Kidney epithelial cell (primary cell): ENCODE data around the gene PRSS36. TPM values are rescaled to one million over a fixed set of nuclear protein-coding genes. Genes with fewer than 3 reads are reported as not detected.

Source experiments
- DNase-seq: peaks from one replicate; pipeline ENCODE4 v3.0.0-alpha.2; 2010; ENCODE audit warnings: low read depth
- H3K27me3 ChIP-seq: 2 replicates; pipeline ENCODE4 v1.6.0; 2011; ENCODE audit warnings: low read length; ENCODE audit not compliant: control insufficient read depth, insufficient read depth
- H3K36me3 ChIP-seq: 2 replicates; pipeline ENCODE4 v1.5.1; 2011; ENCODE audit warnings: low read length; ENCODE audit not compliant: control insufficient read depth, insufficient read depth
- H3K4me3 ChIP-seq: 2 replicates; pipeline ENCODE4 v1.5.1; 2011; ENCODE audit warnings: low read depth, mild to moderate bottlenecking, control low read depth, low read length
- total RNA-seq: library from RNA; depleted of rRNA; stranded (reverse); fragments of >200 nt; gene quantifications from 2 replicates; pipeline ENCODE4 v1.2.3, GENCODE V29; 2015
- TF ChIP-seq, protein P1 (sequence below): IDR thresholded peaks from 2 replicates; pipeline ENCODE4 v1.5.1; 2011; ENCODE audit warnings: mild to moderate bottlenecking, moderate library complexity, low read length, control low read depth, inconsistent platforms; ENCODE audit not compliant: insufficient read depth, poor library complexity, severe bottlenecking

PRSS36 gene
- total RNA-seq, 1 donor from 2014 or later, result 1.5 TPM

DNA sequence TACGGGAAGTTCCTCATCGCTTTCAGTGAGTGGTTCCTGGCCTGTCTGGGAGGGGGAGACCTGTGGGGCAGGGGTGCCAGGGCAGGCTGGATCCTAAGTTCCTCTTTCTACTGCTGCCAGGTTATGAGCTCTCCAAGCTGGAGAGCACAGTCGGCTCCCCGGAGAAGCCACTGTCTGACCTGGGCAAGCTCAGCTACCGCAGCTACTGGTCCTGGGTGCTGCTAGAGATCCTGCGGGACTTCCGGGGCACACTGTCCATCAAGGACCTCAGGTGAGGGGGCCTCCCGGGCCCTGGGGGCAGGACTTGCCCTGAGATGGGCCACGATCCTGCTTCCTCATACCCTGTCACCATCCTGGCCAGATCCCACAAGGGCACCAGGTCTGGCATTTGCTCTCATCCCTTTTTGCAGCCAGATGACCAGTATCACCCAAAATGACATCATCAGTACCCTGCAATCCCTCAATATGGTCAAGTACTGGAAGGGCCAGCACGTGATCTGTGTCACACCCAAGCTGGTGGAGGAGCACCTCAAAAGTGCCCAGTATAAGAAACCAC, 19.5 kb downstream of the PRSS36 start:
- H3K36me3 ChIP-seq, result no peaks in the 10 kb centered on the region
- no peak overlapping the region for H3K4me3 ChIP-seq
- no peak for DNase-seq
- no peaks in the 10 kb centered on the region for H3K27me3 ChIP-seq
- TF ChIP-seq, protein P1, sequence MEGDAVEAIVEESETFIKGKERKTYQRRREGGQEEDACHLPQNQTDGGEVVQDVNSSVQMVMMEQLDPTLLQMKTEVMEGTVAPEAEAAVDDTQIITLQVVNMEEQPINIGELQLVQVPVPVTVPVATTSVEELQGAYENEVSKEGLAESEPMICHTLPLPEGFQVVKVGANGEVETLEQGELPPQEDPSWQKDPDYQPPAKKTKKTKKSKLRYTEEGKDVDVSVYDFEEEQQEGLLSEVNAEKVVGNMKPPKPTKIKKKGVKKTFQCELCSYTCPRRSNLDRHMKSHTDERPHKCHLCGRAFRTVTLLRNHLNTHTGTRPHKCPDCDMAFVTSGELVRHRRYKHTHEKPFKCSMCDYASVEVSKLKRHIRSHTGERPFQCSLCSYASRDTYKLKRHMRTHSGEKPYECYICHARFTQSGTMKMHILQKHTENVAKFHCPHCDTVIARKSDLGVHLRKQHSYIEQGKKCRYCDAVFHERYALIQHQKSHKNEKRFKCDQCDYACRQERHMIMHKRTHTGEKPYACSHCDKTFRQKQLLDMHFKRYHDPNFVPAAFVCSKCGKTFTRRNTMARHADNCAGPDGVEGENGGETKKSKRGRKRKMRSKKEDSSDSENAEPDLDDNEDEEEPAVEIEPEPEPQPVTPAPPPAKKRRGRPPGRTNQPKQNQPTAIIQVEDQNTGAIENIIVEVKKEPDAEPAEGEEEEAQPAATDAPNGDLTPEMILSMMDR, result no peak

- H3K4me3 ChIP-seq, result no peak overlapping the region
- H3K36me3 ChIP-seq, result no peaks in the 10 kb centered on the region
- no peaks in the 10 kb centered on the region for H3K27me3 ChIP-seq
- TF ChIP-seq, protein P1, result no peak
- no peak for DNase-seq
These were observed 20.1 kb downstream of the PRSS36 start for GRCh38 chr16:31129568-31130335.

- Histone ChIP-seq H3K36me3 (no peaks in the 10 kb centered on the region), H3K27me3 (no peaks in the 10 kb centered on the region), H3K4me3 (no peak overlapping the region)
- DNase-seq, result no peak
- TF ChIP-seq, protein P1, result no peak
These were observed 20.9 kb downstream of the PRSS36 start for GRCh38 chr16:31128711-31129567.

- H3K4me3 ChIP-seq, result no peak overlapping the region
- H3K36me3 ChIP-seq, result no peaks in the 10 kb centered on the region
- no peak for DNase-seq
- TF ChIP-seq, protein P1, result no peak
- no peaks in the 10 kb centered on the region for H3K27me3 ChIP-seq
These were observed 22.7 kb downstream of the PRSS36 start for GRCh38 chr16:31127182-31127581.

GRCh38 chr16:31125844-31126243, 24.0 kb downstream of the PRSS36 start:
- Histone ChIP-seq H3K36me3 (no peaks in the 10 kb centered on the region), H3K27me3 (no peaks in the 10 kb centered on the region), H3K4me3 (no peak overlapping the region)
- TF ChIP-seq, protein P1, result no peak
- DNase-seq, result no peak
